ENCODE measurements around the gene DMRTB1.
"Not testable (repeated sequence)": the region's sequence is repeated elsewhere in the genome, so short reads cannot be mapped to it uniquely, and the experiment has no call there.

Gene DMRTB1

GRCh38 chr1:53459321-53460175 lies at the start of gene DMRTB1:
Gene DMRTB1 (plus strand): TSS chr1:53459399. CDS start chr1:53459454, 55 bp downstream.
- no peak for DNase-seq

DNA sequence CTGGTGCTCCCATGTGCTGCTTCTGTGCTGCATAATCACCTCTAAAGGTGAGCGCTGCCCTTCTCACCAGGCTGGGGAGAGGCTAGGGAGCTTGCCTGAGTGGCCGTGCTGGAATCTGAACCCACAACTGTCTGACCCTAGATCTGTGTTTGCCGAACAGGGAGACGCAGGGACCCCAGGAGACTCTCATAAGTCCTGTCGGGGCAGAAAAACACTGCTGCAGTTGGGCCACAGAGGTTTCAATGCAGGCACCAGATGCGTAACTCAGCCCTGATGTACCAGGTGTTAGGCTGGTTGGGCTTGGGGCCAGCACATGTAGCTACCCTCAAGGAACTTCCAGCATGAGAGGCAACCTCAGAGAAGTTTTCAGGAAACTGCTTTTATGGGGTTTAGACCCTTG lies 49.5 kb upstream of the DMRTB1 start:
- DNase-seq: peak; percentile 80

GRCh38 chr1:53410100-53410541 lies 49.1 kb upstream of the DMRTB1 start:
- peak; percentile 92 for DNase-seq

GRCh38 chr1:53410701-53411100 lies 48.5 kb upstream of the DMRTB1 start:
- DNase-seq: peak; percentile 59

GRCh38 chr1:53411541-53412152 lies 47.6 kb upstream of the DMRTB1 start:
- DNase-seq: peak; percentile 50

DNA sequence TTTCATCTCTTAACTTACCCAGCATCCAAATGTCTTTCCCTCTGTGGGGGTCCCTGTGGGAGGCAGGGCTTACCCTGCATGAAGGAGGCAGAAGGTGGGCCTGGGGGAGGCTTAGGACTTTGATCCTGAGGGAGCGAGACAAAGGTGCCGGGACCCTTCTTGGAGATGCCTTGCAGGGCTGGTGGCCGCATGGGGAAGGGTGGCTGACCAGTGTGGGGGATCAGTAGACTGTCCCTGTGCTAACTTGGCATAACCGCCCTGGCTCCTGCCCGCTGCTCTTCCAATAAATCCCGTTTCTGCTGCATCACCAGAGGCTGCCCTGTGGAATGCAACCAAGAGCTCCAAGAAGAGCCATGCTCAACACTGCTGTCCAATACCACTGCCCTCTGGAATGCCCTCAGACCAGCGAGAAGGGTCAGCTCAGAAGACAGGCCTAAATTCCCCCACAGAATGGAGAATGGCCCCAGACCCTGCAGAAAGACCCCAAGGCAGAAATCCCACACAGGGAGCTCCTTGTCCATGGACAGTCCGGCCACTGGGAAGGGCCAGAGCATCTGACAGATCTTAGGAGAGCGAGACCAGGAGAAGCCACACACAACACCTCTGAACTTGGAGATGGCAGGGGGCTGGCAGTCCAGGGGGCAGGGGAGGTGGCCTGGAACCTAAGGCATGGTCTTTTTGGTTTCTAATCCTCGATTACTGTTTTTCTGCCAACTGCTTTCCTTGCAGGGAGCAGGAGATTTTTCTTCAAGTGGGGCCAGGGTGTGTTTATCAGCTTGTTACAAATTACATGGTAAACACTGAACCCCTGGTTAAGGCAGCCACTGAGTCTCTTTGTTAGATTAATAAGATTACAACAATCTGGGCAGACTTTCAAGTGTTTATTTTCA lies 46.7 kb upstream of the DMRTB1 start:
- DNase-seq: no peak

DNA sequence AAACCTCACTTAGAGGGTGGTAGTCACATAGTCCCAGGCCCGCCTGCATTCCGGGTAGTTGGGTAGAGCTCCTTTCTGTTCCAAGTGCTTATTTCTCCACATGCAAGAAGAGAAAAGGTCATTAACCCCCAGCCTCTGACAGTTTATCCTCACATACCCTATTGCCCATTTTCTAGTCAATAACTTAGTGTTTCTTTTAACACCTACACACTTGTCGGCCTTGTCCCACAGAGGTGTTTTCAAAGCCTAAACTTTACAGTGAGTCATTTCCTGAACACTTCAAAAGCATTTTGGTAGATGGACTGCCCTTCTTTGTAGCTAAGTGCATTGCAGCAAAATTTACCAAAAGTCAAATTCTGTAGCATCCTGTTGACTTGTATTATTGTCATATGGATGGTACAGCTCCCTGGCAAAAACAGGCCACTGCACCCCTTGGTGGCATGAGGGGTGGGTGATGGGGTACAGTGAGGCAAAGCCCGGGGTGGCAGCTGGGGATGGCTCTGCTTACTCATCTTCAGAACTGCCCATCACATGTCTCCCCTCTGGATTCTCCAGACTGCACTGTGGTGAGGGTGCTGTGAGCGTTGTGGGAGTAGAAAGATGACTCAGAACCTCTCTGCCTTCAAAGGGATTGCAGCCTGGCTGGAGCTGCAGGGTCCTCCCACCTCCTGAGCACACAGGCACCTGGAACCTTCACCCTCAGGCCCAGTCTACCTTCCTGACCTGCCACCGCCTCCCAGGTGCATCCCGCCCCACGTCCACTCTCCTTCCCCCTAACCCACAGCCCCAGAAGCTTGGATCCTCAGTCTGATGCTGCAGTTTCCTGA lies 45.8 kb upstream of the DMRTB1 start:
- no peak for DNase-seq

DNA sequence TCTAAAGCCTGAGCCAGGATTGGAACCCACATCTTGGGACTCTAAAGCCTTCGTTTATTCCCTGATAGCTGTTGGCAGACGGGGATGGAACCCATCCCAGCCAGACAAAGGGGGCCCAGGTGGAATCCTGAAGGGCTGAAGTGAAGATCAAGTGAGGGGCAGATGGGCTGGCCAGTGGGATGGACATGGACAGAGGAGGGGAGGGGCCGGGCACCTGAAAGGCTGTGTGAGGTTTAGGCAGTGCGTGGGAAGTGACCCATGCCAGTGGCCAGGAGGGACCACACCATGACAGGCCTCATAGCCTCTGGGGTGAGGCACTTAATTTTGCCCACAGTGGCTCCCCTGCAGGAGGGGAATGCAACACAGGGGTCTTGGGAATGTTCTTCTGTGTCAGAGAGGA lies 44.6 kb upstream of the DMRTB1 start:
- DNase-seq: no peak

- no peak for DNase-seq
These were observed 43.8 kb upstream of the DMRTB1 start for GRCh38 chr1:53415432-53415831.

- DNase-seq: peak; percentile 58
These were observed 42.9 kb upstream of the DMRTB1 start for GRCh38 chr1:53416269-53416813.

DNA sequence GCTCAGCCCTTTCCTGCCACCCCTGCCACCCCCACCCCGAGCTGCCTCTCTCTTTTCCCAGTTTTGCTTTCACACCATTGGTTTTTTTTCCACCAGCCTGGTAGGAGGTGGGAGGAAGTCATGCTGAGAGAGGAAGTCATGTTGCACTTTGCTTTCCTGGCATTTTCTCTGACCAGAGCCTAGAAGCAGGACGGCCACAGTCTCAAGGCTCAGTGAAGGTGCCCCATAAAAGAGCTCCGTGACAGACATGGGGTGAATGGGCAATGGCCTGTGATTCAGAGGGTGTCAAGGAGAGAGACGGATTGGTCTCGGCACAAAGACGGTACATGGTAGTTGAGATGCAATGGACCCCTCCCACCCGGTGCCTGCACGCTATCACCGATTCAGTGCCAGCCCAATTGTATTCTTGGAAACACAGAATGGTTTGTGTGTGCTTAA lies 42.1 kb upstream of the DMRTB1 start:
- DNase-seq: no peak

GRCh38 chr1:53419034-53419433 lies 40.2 kb upstream of the DMRTB1 start:
- no peak for DNase-seq

- DNase-seq: no peak
These were observed 38.9 kb upstream of the DMRTB1 start for GRCh38 chr1:53420341-53420740.

- DNase-seq: no peak
These were observed 38.0 kb upstream of the DMRTB1 start for GRCh38 chr1:53421208-53421607.

DNA sequence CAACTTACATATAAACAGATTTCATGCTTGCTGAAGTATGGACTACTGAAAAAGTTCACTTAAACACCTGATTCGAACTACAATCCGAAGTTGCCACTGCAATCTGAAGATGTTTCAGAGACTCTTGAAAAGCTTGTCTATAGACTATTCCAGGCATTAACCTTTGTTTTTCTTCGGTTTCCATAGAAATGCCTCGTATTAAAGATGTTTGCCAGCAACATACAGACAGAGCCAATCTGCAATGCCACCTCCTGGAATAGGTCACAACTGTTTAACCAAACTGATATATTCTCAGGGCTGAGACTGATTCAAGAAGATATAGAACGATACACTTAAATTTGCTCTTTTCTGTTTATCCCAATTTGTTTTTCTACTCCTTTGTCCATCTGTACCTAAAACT lies 28.9 kb upstream of the DMRTB1 start:
- DNase-seq: peak; percentile 36

DNA sequence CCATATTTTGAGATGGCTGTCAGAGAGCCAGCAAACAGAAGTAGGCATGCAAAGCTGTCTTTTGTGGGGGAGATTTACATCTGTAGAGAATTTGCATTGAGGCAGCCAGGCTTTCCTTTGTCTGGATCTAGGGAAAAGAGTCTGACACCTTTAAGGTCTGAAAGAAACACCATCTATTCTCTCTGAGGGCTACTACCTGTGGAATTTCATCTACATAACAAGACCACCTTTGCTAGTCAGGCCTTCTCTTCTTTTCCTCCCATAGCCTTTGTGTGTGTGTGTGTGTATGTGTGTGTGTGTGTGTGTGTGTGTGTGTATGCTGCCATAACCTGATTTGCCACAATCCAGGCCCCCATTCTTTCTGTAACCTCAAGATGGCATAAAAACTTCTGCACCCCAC lies 28.4 kb upstream of the DMRTB1 start:
- no peak for DNase-seq

GRCh38 chr1:53431244-53431643 lies 28.0 kb upstream of the DMRTB1 start:
- DNase-seq: no peak

DNA sequence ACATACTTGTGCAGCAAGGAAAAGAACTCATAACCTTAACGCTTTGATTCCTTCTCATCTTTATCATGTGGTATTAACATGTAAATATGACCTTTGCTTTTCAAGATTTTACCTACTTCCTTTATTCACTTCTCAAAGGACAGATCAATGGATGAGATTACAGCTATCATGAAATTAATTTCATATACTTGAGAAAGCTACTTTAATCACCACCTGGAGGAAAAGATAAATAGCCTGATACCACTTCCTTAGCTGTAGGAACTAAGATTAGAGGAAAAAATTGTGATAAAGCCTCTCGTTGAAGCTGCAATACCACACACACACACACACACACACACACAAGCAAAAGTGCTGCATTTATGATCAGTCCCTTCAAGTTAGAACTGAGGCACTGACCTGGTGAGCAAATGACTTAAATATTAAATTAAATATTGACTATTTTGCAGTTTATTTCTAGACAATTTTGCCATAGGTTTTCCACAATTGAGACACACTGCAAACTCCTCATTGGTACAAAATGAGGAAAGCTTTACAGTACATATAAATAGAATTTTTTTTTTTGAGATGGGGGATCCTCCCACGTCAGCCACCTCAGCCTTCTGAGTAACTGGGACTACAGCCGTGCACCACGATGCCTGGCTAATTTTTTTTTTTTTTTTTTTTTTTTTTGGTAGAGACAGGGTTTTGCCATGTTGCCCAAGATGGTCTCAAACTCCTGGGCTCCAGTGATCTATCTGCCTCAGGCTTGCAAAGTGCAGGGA lies 27.2 kb upstream of the DMRTB1 start:
- no peak for DNase-seq

DNA sequence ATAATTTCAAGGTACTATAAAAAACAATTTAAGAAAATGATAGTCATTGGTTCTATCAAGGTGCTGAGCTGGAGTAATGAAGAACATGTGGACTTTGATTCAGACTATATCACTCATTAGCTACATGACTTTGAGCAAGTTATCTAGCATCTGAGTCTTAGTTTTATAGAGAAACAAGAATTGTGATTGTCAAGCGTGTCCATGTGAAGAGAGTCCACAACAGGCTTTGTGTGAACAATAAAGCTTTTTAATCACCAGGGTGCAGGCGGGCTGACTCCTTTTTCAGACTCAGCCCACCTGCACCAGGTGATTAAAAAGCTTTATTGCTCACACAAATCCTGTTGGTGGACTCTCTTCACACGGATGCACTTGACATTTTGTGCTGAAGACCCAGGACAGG lies 26.6 kb upstream of the DMRTB1 start:
- DNase-seq: no peak

- DNase-seq: not testable (repeated sequence)
These were observed 24.7 kb upstream of the DMRTB1 start for GRCh38 chr1:53434405-53435007.

DNA sequence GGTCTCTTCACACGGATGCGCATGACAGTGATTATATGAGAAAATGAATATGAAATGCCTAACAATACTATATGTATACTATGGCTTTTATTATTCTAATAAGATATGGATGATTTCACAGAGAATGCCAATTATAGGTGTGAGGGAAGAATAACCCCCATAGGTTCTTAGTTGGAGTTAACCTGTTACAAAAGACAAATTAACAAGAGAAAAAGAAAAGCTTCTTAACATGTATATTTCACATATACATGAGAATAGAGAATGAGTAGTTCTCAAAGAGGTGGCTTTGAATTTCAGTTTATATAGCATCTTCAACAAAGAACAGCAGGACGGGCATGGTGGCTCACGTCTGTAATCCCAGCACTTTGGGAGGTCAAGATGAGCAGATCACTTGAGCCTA lies 24.0 kb upstream of the DMRTB1 start:
- no peak for DNase-seq

All from NCI-H1694 treated with DMSO at 0.1 percent for 48 hours (cell line).